ENCODE data around the gene RIMBP2.

Gene RIMBP2

GRCh38 chr12:130621696-130622298 is 94.3 kb downstream of the RIMBP2 start:
- no peak for DNase-seq

GRCh38 chr12:130620756-130621155 is 95.3 kb downstream of the RIMBP2 start:
- DNase-seq, result no peak

DNA sequence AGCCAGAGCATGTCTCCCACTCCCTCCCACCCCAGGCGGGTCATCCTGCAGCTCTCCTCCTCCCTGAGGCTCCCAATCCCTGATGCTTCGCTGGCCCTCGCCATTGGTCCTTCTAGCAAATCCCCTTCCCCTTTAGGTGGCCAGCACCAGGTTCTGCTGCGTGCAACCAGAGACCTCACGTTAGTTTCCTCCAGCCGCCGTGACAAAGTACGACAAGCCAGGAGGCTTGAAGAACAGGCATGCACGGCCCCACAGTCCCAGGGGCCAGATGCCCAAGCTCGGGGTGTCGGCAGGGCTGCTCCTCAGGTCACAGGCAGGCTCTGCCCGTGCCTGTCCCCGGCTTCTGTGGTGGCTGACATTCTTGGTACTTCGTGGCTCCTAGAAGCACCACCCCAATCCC is 95.8 kb downstream of the RIMBP2 start:
- DNase-seq, result no peak

DNA sequence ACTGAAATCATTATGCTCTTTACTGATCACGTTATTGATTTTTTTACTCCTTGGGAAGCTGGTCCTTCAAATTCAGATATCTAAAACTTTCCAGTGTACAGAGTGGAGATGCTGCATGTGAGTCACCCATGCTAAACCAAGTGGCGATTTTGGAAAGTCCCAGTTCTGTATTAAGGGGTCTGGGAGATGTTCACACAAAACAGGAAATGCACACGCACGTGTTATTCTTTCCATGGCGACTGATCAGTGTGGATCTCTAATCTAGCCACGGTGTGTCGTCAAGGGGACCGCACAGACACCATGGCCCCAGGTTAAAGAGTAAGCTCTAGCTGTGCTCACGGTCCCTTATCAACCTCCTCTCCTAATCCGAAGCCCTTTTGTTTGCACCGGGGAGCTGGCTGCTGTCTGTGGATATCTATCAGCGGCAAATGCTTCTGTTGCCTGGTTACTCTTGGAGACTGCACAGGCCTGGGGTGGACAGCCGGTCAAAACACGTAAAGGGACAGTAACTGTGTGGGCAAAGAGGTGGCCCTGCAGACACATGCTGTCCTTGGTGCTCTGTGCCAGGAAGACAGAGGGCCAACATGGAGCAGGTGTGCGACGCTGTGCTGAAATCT is 96.6 kb downstream of the RIMBP2 start:
- DNase-seq, result no peak

DNA sequence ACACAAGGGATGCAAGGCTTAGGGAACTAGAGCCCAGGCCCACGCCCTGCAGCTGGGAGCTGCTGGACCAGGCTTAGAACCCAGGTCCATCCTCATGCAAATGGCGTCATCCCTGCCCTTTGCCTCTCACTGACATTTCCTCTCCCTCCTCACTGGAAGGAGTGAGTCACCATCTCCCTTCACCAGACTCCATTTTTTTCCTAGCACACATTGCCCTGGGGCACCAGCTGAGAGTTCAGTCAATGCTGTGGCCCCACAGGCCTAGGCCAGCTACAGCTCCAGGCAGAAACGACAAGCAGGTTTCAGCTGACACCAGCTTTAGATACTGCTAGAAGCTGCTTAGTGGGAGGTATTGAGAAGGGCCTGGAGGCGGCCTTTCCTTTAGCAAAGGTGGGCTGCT is 98.9 kb downstream of the RIMBP2 start:
- no peak for DNase-seq

DNA sequence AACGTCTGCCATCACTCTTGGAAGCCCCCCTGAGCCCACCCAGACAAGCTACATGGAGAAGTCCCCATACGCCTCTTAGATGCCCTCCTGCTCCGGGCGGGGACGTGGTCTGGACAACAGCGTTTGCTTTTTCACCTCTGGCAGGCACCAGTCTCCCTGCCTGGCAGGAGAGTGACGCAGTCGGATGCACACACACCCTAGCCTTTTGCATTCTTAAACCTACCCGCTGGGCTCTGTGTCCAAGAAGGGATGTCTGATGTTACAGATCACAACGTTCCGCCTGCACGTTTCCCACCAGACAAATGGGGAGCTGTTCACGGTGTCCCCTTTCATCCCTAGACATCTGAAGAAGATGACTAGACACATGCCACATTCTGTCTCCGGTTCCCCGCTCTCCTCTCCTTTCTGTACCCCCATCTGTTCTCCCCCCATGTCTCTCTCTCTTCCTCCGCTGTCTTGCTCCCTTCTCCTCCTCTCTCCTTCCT is 100.2 kb downstream of the RIMBP2 start:
- DNase-seq, result no peak

- no peak for DNase-seq
Observed at GRCh38 chr12:130614530-130614905, 101.6 kb downstream of the RIMBP2 start.

- DNase-seq, result no peak
Observed at GRCh38 chr12:130613831-130614529, 102.1 kb downstream of the RIMBP2 start.

- DNase-seq, result no peak
Observed at GRCh38 chr12:130613131-130613530, 103.0 kb downstream of the RIMBP2 start.

- DNase-seq, result no peak
Observed at GRCh38 chr12:130611026-130611905, 104.8 kb downstream of the RIMBP2 start.

DNA sequence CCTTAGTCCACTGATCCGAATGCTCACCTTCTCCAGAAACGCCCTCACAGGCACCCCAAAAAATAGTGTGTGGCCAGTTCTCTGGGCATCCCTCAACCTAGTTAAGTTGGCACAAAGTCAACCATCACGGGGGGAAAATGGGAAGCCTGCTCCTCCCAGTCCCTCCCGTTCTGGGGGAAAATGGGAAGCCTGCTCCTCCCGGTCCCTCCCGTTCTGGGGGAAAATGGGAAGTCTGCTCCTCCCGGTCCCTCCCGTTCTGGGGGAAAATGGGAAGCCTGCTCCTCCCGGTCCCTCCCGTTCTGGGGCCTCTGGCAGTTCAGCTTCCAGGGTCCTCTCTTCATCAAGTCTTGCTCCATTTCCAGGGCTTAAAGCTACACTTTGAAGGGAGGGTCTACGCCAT is 106.1 kb downstream of the RIMBP2 start:
- no peak for DNase-seq

GRCh38 chr12:130608831-130609230 is 107.3 kb downstream of the RIMBP2 start:
- DNase-seq, result no peak

GRCh38 chr12:130608132-130608531 is 108.0 kb downstream of the RIMBP2 start:
- no peak for DNase-seq

DNA sequence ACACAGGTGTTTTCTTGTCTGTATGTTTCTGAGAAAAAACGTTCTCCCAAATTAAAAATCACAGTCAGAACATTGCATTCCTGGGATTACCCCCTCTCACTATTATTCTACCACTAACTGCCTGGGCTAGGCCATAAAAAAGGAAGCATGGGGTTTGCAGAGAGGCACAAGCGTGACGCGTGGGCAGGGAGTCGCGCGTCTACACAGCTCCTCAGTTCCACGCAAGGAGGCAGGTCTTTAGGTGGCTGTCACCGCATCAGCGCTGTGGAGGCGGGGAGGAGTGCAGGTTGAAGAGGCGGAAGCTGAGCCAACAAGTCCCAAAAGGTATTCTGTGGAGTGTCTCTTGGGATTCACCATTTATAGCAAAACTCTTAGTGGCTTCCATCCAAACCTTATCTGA is 109.9 kb downstream of the RIMBP2 start:
- DNase-seq, result no peak

DNA sequence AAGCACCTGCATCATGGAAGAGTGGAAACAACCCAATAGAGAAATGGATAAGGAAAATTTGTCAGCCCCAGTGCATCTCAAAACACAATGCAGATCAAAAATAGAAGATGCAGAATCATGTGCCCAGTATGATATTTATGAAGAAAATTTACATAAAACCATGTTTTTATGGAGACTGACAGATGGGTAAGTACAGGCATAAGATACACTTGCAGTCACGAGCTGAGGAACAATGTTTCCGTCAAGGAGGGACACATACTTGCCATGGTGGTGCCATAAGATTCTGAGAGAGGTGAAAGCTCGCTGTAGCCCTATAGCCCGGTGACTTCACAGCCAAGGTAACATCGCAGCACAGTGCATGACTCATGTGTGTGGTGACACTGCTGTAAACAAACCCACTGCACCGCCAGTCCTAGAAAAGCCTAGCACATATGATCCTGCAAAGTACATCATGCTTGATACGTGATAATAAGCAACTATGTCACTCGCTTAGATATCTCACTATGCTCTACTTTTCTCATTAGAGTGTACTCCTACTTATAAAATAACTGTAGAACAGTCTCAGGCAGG is 112.6 kb downstream of the RIMBP2 start:
- DNase-seq, result no peak

DNA sequence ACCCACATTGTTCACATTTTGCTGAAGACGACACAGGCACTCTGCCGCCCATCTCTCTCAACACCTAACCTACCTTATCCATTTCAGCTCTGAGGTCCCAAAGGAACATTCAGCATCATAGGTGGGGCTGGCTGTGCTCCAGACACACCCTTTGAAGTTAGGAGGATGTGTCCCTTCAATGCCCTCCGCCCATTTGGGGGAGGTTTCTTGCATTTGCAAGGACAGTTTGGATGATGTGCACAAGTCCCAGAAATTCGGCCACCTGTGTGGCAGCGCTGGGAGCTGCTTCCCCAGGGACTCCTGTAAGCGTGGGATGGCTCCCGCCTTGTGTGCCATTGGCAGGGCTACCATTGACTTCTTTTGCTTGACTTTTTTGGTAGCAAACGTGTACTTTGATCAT is 113.8 kb downstream of the RIMBP2 start:
- DNase-seq, result no peak

DNA sequence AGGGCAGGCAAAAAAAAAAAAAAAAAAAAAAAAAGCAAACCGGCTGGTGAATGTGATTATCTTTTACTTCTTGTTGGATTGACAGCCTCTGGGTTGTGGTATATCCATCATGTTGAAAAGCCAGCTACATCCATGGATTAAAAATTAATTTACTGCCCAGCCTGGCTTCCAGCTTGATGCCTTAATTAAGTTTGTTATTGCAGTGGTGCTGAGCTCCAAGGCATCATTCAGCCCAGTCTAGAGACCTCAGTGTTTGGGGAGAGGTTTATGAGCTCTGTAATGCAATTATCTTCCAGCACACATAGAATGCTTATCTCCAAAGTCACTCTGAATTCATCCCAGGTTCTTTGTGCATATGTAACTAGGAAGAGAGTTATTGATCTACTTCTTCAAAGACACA is 114.8 kb downstream of the RIMBP2 start:
- DNase-seq, result no peak

- no peak for DNase-seq
Observed at GRCh38 chr12:130596241-130596640, 119.9 kb downstream of the RIMBP2 start.

DNA sequence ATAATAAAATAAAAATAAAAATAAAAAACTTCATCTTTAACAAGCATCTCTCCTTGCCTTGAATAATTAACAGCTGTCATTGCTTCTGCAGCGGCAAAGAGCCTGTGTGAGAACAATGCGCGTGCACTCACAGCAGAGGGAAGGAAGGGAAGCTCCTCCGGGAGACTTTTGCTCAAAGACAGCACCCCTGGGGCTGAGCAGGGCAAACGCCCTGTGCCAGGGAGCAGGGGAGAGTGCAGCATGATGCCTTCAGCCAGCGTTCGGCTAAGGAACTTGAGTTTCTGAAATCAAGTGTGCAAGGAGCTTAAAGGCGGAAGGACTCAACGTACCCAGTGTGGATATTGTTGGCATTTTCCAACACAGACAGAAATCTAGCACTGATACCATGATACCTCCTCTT is 120.5 kb downstream of the RIMBP2 start:
- no peak for DNase-seq

DNA sequence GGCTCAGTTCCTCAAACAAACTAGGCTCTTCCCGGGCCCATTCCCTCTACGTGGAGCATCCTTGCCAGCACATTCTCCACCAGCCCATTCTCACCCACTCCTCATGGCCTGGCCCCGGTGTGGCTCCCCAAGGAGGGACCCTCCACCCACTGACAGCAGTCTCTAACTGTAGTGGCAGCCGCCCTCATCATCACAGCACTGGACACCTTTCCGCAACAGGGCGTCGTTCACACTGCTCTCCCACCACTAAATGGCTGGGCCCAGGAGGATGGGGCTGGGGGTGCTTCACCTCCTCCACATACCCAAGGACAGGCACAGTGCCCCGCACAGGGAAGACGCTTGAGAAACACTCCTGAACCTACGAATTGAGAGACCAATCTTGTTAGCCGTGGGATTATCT is 123.0 kb downstream of the RIMBP2 start:
- no peak for DNase-seq

- no peak for DNase-seq
Observed at GRCh38 chr12:130592641-130593040, 123.5 kb downstream of the RIMBP2 start.

DNA sequence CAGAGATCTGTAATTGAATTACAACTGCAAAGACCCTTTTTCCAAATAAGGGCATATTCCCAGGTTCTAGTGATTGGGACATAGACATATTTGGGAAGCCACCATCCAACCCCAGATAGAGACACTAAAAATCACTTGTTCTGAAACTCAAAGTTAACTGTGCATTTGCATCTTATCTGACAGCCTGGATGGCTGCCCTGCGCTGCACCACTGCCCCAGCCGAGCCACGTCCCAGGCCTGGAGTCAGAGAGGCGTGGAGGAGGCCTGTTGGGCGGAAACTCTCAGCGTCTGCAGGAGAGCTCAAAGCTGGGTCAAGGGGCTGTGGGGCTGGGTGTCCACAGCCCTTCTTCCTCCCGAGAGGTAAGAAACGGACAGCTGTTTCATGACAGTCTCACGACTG is 124.4 kb downstream of the RIMBP2 start:
- DNase-seq, result no peak

DNA sequence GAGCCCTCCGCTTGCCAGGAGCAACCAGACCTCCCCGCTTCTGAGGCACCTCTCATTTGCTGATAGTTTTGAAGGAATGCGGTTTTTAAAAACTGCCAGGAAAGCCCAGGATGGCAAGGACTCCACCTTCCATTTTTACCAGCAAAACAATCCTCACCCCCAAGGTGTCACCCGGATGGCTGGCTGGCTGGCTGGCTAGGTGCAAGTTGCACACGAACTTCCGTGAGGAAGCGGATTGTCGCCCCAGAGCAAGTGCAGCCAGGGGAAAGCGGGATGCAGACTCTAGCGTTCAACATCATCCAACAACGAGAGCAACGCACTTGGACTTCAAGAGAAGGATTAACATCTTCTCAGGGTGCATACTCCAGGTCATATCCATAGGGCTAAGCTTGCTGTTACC is 125.4 kb downstream of the RIMBP2 start:
- DNase-seq, result no peak

All from activated naive CD4-positive, alpha-beta T cell treated with Interleukin-2 at 50 U/mL for 16 hours (primary cell).